ENCODE data around the gene FAM78B. TPM values are rescaled to one million over a fixed set of nuclear protein-coding genes. Genes with fewer than 3 reads are reported as not detected.

FAM78B gene
- total and polyA plus RNA-seq, 10 of the 15 experiments (the other 5 are each of a cell fraction or from before 2014, with no cell fraction given): 0.10 to 4.9 (median 1.6) TPM

DNA sequence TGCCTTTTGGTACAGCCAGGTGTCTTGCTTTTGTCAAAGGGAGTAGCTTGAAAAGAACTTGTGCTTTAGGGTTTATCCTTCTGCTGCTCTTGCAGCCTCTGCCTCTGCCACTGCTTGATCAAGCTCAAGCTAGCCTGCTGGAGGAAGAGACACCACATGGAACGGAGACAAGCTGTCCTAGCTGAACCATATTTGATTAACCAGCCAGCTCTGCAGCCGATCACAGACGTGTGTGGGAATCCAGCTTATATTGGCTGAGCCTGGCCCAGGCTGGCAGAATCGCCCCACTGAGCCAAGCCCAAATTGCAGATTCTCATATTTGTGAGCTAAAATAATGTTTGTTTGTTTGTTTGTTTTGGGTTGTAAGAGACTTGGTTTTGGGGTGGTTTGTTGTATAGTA is 18.7 kb upstream of the FAM78B start (continued):
- no peak for TF ChIP-seq HCFC1 (IDR thresholded peaks at IDR 0.05; ENCODE audit: low read length)

DNA sequence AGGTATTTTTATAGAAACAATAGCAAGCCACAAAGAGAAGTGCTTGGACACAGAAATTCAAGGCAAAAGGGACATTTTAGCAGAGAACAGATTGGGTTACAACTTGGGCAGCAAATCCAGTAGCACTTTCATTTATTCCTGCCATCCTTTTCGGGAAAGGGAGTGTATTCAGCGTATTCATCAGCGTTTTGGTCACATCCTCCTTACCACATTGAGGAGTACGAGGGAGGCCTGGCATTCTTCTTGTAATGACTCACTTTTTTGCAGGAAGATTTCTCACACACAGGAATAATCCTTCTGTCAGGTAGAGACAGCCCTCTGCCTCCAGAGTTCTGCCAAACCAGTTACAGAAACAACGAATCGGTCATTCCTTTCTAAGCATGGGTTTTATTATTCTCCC is 18.1 kb upstream of the FAM78B start:
- CTCF ChIA-PET: no interaction called here
- no peak for ATAC-seq
- in situ Hi-C loops (cut with MboI): no loop called here
- Histone ChIP-seq H3K27ac (ENCODE audit: control insufficient read depth, insufficient read depth) (no peak overlapping the region), H3K9me3 (replicated peaks; ENCODE audit: control insufficient read depth, insufficient read depth, low read length) (no peaks in the 10 kb centered on the region), H3K4me2 (ENCODE audit: control insufficient read depth, insufficient read depth) (no peak overlapping the region), H3K4me3 (no peak overlapping the region), H4K20me1 (ENCODE audit: control insufficient read depth, insufficient read depth) (no peaks in the 10 kb centered on the region), H3K27me3 (replicated peaks in 1 of 2; ENCODE audit: control insufficient read depth in 2 of 2, insufficient read depth in 2 of 2, low read length in 1 of 2) (no peaks in the 10 kb centered on the region), H3K36me3 (ENCODE audit: control insufficient read depth in 2 of 2, insufficient read depth in 2 of 2, low read length in 1 of 2) (no peaks in the 10 kb centered on the region), H3K79me2 (ENCODE audit: control insufficient read depth, insufficient read depth, low read length) (no peaks in the 10 kb centered on the region), H3K4me1 (ENCODE audit: control insufficient read depth, insufficient read depth, low read length) (no peaks in the 10 kb centered on the region), H3K9ac (ENCODE audit: control insufficient read depth, insufficient read depth, low read length) (no peak overlapping the region), H2AFZ (ENCODE audit: control insufficient read depth, low read depth, low read length) (no peak overlapping the region)
- 51% methylated on average over 6 of the region's 6 CpGs for WGBS (ENCODE audit: insufficient coverage, insufficient replicate concordance, low lambda C conversion rate, missing lambda C conversion rate)
- BruUV-seq (replicated peaks): no TSS peak
- RAD21 ChIA-PET (ENCODE audit: unreplicated experiment): no interaction called here
- POLR2A ChIA-PET: no interaction called here
- TF ChIP-seq IKZF2 (IDR thresholded peaks at IDR 0.05): no peak
- TF ChIP-seq, protein P1, sequence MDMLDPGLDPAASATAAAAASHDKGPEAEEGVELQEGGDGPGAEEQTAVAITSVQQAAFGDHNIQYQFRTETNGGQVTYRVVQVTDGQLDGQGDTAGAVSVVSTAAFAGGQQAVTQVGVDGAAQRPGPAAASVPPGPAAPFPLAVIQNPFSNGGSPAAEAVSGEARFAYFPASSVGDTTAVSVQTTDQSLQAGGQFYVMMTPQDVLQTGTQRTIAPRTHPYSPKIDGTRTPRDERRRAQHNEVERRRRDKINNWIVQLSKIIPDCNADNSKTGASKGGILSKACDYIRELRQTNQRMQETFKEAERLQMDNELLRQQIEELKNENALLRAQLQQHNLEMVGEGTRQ (IDR thresholded peaks at IDR 0.05; ENCODE audit: borderline replicate concordance, low read depth, low read length): no peak
- no peak for TF ChIP-seq ASH2L (IDR thresholded peaks at IDR 0.05; ENCODE audit: borderline replicate concordance, low read depth)
- no peak for TF ChIP-seq RAD51 (IDR thresholded peaks at IDR 0.05)
- no peak for TF ChIP-seq ZNF217 (IDR thresholded peaks at IDR 0.05)
- no peak for TF ChIP-seq HDGF (IDR thresholded peaks at IDR 0.05)
- TF ChIP-seq RAD21 (IDR thresholded peaks at IDR 0.05; ENCODE audit: insufficient read depth, low read depth, low read length): no peak
- no peak for TF ChIP-seq RFX5 (IDR thresholded peaks at IDR 0.05; ENCODE audit: low read depth, low read length)
- no peak for TF ChIP-seq CHD1 (IDR thresholded peaks at IDR 0.05; ENCODE audit: low read depth, low read length)
- TF ChIP-seq SMC3 (IDR thresholded peaks at IDR 0.05; ENCODE audit: borderline replicate concordance, low read length): no peak
- TF ChIP-seq CHD2 (IDR thresholded peaks at IDR 0.05; ENCODE audit: borderline replicate concordance, low read depth, low read length): no peak
- no peak for DNase-seq (ENCODE audit: low read depth, low spot score)
- intact Hi-C loops (cut with micrococcal nuclease; ENCODE audit: unreplicated experiment): no loop called here
- SMC1A ChIA-PET (ENCODE audit: uncharacterized antibody, unreplicated experiment): interaction anchor here (0.9 to 3.1 kb wide), 2 partner anchors 15 to 17 kb away, joined by 3 to 22 read pairs; no protein-coding TSS in a partner anchor
- FAIRE-seq: no peak

All from GM12878 (cell line).